GM12892 (cell line): Measurements from ENCODE around the gene THADA.
"Not testable (repeated sequence)": the region's sequence is repeated elsewhere in the genome, so short reads cannot be mapped to it uniquely, and the experiment has no call there.

Experiments
- DNase-seq: peaks from one replicate; pipeline ENCODE4 v3.0.0; 2011; ENCODE audit not compliant: insufficient read length
- FAIRE-seq: peaks from 2 replicates; lab custom pipeline; 2011; peaks lifted over from hg19 to GRCh38; lab: Jason Lieb, UNC
- POLR2A ChIP-seq: IDR thresholded peaks from 2 replicates; pipeline ENCODE4 v1.6.1; 2011; ENCODE audit warnings: low read depth, low read length, control low read depth
- POLR2AphosphoS5 ChIP-seq: IDR thresholded peaks from 2 replicates; pipeline ENCODE4 v1.6.1; 2011; ENCODE audit warnings: low read depth, low read length, control low read depth
- TAF1 ChIP-seq: IDR thresholded peaks from 2 replicates; pipeline ENCODE4 v1.6.1; 2011; ENCODE audit warnings: low read depth, mild to moderate bottlenecking, control low read depth, low read length, borderline replicate concordance

Gene THADA

DNA sequence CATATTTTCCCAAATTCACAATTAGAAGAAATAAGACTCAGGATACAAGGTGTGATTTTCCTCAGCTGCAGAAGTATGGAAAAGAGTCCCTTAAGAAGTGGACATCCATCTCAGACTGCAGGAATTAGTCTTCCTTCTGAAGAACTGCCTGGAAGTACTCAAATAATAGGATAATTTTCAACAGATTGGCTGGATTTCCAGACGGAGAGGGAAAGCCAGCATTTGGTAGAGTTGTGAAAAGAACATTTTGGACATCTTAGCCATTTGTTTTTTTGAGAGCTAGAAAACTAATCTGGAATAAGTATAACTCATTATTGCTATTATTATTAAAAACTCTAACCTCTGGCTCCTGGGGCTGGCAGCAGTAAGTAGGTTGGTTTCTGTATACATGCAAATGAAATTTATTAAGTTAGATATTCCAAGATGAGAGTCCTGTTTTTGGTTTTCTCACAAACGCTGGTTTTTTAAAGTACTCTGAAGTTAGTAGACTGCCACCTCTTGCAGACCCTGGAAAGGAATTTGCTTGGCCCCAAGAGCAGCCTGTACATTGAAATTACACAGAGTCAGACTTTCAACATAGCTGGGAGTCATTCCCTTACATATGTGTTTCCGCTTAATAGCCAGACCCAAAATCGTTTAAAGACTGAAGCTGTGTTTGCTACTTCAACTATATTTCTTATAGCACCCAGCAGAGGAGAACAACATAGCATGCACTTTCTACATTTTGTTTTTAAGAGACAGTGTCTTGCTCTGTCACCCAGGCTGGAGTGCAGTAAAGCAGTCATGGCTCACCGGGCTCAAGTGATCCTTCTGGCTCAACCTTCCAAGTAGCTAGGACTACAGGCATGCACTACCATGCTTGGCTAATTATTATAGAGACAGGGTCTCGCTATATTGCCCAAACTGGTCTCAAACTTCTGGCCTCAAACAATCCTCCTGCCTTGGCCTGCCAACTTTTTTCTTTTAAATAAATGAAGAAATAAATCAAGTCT lies 142.4 kb downstream of the THADA start:
- no peak for TF ChIP-seq TAF1
- TF ChIP-seq POLR2A: no peak
- no peak for TF ChIP-seq POLR2AphosphoS5
- DNase-seq (no peak), FAIRE-seq (no peak)

DNA sequence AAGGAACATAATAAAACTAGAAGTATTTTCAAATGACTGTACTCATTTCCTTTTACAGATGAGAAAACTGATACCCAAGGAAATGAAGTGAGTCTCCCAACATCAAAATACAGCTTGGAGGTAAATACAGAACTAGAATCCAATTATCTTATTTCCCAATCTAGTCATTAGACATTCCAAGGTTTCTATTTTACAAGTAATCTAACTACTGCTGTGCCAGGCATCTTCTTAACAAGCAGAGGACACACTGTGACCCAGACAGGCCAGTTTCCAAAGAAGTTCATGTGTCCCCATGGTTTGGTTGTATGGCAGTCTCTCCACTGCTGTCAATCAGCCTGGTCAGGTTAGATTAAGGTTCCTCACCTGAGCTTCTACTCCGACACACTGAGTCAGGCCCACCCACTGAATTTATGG lies 143.5 kb downstream of the THADA start:
- FAIRE-seq: no peak
- DNase-seq: no peak
- TF ChIP-seq TAF1 (no peak), POLR2A (no peak), POLR2AphosphoS5 (no peak)

DNA sequence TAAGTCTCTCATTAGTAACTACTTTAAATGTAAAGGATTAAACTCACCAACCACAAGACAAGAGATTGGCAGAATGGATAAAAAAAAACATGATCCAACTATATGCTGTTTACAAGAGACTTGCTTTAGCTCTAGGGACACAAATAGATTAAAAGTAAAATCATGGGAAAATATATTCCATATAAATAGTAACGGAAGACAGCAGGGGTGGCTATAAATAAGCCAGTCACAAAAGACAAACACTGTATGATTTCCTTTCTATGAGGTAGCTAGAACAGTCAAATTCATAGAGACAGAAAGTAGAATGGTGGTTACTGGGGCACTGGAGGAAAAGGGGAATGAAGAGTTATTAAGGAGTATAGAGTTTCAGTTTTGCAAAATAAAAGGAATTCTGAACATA lies 145.2 kb downstream of the THADA start:
- TF ChIP-seq POLR2AphosphoS5 (no peak), POLR2A (no peak), TAF1 (no peak)
- FAIRE-seq (no peak), DNase-seq (no peak)

DNA sequence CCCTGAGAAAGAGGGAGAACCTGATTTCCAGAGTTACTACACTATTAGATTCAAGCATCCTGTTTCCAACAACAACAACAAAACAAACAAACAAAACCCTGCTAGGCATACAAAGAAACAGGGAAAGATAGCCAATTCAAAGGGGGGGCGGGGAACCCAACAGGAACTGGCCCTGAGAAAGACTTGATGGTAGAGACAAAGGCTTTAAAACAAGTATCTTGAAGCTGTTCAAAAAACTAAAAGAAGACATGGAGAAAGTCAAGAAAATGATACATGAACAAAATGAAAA lies 147.1 kb downstream of the THADA start:
- FAIRE-seq: no peak
- DNase-seq: no peak
- TF ChIP-seq TAF1 (no peak), POLR2AphosphoS5 (no peak), POLR2A (no peak)

DNA sequence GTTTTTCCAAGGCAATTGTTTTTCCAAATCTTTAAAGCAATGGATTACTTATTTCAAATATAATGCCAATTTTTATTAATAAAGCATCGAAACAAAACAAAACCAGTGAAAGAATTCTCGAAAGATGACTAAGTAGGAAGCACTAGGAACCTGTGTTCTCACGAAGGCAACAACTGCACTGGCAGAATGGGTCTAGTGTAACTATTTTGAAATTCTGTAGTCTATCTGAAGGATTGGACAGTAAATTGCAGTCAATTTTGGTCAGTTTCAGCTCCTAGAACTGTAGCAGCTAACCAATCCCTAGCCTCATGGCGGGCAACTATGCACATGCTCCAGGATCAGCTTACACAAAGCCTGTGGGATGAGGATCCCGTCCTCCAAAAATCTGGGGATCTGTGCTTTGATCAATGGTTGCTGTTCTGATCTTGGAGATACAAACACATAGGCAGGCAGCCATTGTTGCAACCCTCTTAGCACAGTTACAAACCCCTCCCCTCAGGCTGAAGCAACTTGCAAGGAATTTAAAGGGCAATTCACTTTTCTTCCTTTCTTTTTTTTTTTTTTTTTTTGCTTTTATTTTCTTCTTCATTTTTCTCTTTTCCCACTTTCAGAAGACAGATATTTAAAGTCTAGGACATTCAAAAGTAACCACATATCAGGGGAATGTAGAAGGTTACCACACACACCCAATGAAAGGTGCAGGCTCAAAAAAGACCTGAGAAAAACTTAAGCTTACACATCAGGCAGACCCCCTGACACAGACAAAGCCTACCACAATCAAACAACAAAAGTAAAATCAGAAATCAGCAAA lies 147.6 kb downstream of the THADA start:
- DNase-seq: no peak
- TF ChIP-seq POLR2AphosphoS5 (no peak), TAF1 (no peak), POLR2A (no peak)
- no peak for FAIRE-seq

DNA sequence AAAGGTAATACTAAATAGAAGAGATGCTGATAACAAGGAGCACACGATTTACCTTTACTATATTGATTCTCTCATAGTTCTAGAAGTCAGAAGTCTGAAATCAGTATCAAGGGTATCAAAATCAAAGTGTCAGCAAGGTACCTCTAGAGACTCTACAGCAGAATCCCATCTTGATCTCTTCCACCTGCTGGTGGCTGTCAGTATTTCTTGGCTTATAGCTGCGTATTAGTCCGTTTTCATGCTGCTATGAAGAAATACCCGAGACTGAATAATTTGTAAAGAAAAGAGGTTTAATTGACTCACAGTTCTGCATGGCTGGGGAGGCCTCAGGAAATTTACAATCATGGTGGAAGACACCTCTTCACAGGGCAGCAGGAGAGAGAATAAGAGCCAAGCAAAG lies 149.1 kb downstream of the THADA start:
- not testable (repeated sequence) for FAIRE-seq, DNase-seq

DNA sequence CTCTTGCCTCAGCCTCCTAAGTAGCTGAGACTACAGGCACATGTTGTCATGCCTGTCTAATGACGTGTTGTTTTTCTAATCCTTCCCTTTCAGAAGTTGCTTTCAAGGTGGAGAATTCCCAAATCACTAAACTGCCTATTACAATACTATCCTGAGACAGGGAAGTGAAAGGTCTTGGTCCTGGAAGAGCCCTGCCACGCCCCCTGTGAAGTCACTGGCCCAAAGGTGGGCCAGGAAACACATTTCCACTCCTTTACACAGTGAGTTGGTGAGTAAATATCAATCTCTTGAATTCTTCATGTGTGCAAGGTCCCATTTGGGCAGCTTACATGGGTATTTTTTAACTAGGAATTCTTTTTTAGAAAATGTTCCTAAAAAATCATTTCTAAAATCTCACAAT lies 150.1 kb downstream of the THADA start:
- DNase-seq: no peak
- TF ChIP-seq POLR2AphosphoS5 (no peak), POLR2A (no peak), TAF1 (no peak)
- no peak for FAIRE-seq

DNA sequence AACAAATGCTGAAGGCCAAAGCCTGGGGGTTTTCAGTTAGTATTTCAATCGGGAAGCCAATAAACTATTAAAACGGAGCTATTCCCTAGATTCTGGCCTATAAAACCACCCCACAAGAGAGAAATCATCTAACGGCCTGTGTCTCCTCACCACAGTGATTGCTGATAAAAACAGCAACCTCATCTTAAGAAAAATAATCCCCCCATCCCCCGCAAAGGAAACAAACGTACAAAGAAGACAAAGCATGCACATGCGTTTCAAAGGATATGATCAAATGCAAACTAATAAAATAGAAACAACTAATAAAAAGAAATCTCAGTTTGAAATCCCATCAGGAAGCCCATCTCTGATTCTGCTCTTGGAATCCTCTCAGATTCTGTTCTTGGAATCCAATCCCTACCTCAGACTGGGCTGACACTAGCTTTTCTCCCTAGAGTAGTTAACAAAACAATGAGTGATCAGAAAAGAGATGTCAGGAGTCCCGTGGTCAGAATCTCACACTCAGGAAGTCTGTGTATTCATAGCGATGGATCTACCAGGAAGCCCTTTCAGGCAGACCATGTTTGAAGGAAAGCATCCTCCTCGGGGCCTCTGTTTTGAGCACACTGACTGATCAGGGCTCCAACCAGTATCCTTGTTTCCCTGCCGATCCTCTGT lies 150.7 kb downstream of the THADA start:
- FAIRE-seq (no peak), DNase-seq (no peak)
- TF ChIP-seq POLR2A (no peak), TAF1 (no peak), POLR2AphosphoS5 (no peak)

DNA sequence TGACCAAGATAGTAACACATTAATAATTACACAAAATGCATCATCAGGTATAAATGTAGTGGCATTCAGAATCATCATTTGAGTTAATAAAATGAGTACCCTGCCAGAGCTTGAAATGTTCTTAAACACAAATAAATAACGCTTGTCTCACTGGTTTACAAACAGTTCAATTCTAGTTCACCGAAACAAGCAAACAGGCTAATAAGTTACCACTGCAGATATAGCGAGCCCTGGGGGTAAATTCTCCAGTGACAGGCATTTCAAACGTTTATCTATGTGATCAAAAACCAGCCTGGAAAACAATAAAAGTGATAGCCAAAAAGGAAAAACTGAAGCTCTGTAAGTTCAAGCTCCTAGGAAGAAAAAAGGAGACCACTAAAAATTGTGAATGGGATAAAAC lies 152.6 kb downstream of the THADA start:
- TF ChIP-seq TAF1 (no peak), POLR2AphosphoS5 (no peak), POLR2A (no peak)
- no peak for FAIRE-seq
- DNase-seq: no peak

DNA sequence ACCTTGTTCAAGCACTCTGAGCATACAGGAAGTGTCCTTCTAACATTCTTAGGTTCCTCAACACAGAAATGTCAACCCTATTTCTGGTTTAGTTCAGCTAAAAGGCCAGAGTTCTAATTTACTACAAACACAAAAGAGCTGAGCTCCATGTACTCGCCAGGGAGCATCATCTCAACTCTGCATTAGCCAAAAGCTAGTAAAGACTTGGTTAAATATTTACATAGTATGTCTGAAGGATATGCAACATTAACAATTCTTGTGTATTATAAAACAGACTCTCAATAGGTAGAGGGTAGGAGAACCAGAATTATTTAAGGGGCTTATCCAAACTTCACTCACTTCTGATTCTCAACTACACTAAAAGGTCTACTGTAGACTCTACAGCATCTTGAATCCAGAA lies 154.6 kb downstream of the THADA start:
- TF ChIP-seq POLR2A (no peak), POLR2AphosphoS5 (no peak), TAF1 (no peak)
- DNase-seq (no peak), FAIRE-seq (no peak)
